ENCODE data around the gene TAB2. TPM values are rescaled to one million over a fixed set of nuclear protein-coding genes. Genes with fewer than 3 reads are reported as not detected.
A peak's percentile ranks its signal among the peaks of the same experiment; 100 is the strongest.

TAB2 gene
- total and polyA plus RNA-seq, 2 of the 8 experiments (the other 6 are each of a cell fraction or from before 2014, with no cell fraction given), result 40.4 to 63.0 TPM

DNA sequence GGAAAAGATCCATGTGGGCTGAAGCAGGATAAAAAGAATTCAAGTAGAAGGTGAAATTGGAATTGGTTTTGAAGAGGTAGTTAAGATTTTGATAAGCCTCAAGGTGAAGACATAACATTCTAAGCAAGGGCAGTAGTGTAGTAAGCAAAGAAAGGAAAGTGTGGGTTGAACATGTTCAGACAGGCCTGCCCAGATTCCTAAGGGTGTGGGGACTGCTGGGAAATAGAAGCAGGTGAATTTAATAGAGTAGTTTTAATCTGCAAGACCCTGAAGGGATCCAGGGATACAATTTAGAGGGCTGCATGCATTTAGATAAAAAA, 19.1 kb downstream of the TAB2 start:
- H2BK5ac ChIP-seq (ENCODE audit: low read depth, low read length), result no peak overlapping the region
- H3K9me3 ChIP-seq (ENCODE audit: insufficient read depth in 2 of 2, low read depth in 1 of 2, low read length in 1 of 2), result no peaks in the 10 kb centered on the region
- no peaks in the 10 kb centered on the region for H3K23me2 ChIP-seq (ENCODE audit: low read depth, low read length)
- no peak overlapping the region for H4K8ac ChIP-seq (ENCODE audit: extremely low read depth, insufficient read depth, low read length)
- H3K79me2 ChIP-seq (ENCODE audit: control insufficient read depth in 1 of 2, insufficient read depth in 2 of 2, low read length in 2 of 2), result peaks cover 22 to 99% of the 10 kb centered on the region in 2 experiments
- no peaks in the 10 kb centered on the region for H3K36me3 ChIP-seq (ENCODE audit: control insufficient read depth in 2 of 4, insufficient read depth in 4 of 4, low read length in 3 of 4)
- no peak overlapping the region for H2AK5ac ChIP-seq (ENCODE audit: low read depth, low read length)
- H4K20me1 ChIP-seq (replicated peaks in 1 of 2; ENCODE audit: control insufficient read depth in 1 of 2, insufficient read depth in 2 of 2, low read length in 2 of 2), result peaks cover 2 to 5% of the 10 kb centered on the region in 2 experiments
- FAIRE-seq (no peak), DNase-seq (ENCODE audit: low read depth in 1 of 2, low spot score in 2 of 2) (no peak)
- H2BK15ac ChIP-seq (ENCODE audit: low read length), result no peak overlapping the region
- peak overlapping the region; percentile 54; the same call in 1 of the 2 replicates for H3K27ac ChIP-seq (ENCODE audit: low read depth, low read length)
- H4K91ac ChIP-seq (replicated peaks; ENCODE audit: insufficient read length, low read length), result no peak overlapping the region
- H3K56ac ChIP-seq (replicated peaks; ENCODE audit: insufficient read length, low read depth, low read length), result no peak overlapping the region
- H2BK120ac ChIP-seq (replicated peaks; ENCODE audit: low read depth, low read length), result no peak overlapping the region
- no peak overlapping the region for H3K14ac ChIP-seq (ENCODE audit: insufficient read length)
- no peak overlapping the region for H4K5ac ChIP-seq (ENCODE audit: insufficient read length, low read depth, low read length)
- ChIA-PET CTCF (ENCODE audit: partially characterized antibody) (interaction anchor here (1.3 kb wide), 1 partner anchor 23 kb away, joined by 3 read pairs; no protein-coding TSS in a partner anchor), POLR2A (ENCODE audit: partially characterized antibody) (interaction anchor here (0.8 to 1.4 kb wide), 2 partner anchors 12 to 24 kb away, joined by 3 read pairs; no protein-coding TSS in a partner anchor)
- H3K9ac ChIP-seq (replicated peaks in 1 of 4; ENCODE audit: extremely low read depth in 1 of 4, low read depth in 3 of 4, low read length in 3 of 4), result no peak overlapping the region
- H3K79me1 ChIP-seq (ENCODE audit: low read depth, low read length), result no peaks in the 10 kb centered on the region; the same call in none of the 2 replicates
- no peak overlapping the region for H2BK12ac ChIP-seq (ENCODE audit: low read depth, low read length)
- H3K4me1 ChIP-seq (replicated peaks in 1 of 4; ENCODE audit: control insufficient read depth in 3 of 4, insufficient read depth in 4 of 4, low read length in 3 of 4), result peaks cover 0 to 13% (median 7%) of the 10 kb centered on the region in 4 experiments; a peak in 4 of 7 replicates
- H3K23ac ChIP-seq (ENCODE audit: insufficient read length), result no peak overlapping the region
- no peak overlapping the region for H3K4me2 ChIP-seq (ENCODE audit: insufficient read depth in 1 of 2, low read depth in 2 of 2, low read length in 2 of 2)
- H3K27me3 ChIP-seq (replicated peaks in 1 of 4; ENCODE audit: control insufficient read depth in 3 of 4, extremely low read depth in 1 of 4, insufficient read depth in 3 of 4, low read length in 3 of 4), result no peaks in the 10 kb centered on the region
- no peak overlapping the region for H2AFZ ChIP-seq (ENCODE audit: low read length)
- H3K4me3 ChIP-seq (ENCODE audit: extremely low read depth in 1 of 4, insufficient read depth in 2 of 4, low read depth in 3 of 4, low read length in 4 of 4), result no peak overlapping the region
- no peak overlapping the region for H3K18ac ChIP-seq (ENCODE audit: extremely low read depth, low read length)
- H2BK20ac ChIP-seq (ENCODE audit: low read length), result no peak overlapping the region
- no peak overlapping the region for H3K4ac ChIP-seq (replicated peaks; ENCODE audit: insufficient read length, low read depth, low read length)
- TF ChIP-seq NRF1 (IDR thresholded peaks at IDR 0.05; ENCODE audit: low read depth, low read length) (no peak), NANOG (IDR thresholded peaks at IDR 0.05; ENCODE audit: insufficient read depth, low read depth, low read length, poor library complexity, severe bottlenecking) (no peak), POU5F1 (IDR thresholded peaks at IDR 0.05; ENCODE audit: low read depth, low read length) (no peak), ATF3 (IDR thresholded peaks at IDR 0.05; ENCODE audit: insufficient read depth, low read depth, low read length) (no peak), CTBP2 (IDR thresholded peaks at IDR 0.05; ENCODE audit: borderline replicate concordance, insufficient read depth, insufficient read length, low read length) (no peak), HDAC6 (IDR thresholded peaks at IDR 0.05; ENCODE audit: low read depth, low read length) (no peak), CHD2 (IDR thresholded peaks at IDR 0.05; ENCODE audit: low read length) (no peak), YY1 (IDR thresholded peaks at IDR 0.05; ENCODE audit: low read depth, low read length) (no peak), FOSL1 (IDR thresholded peaks at IDR 0.05; ENCODE audit: insufficient read depth, low read depth, low read length) (no peak), RXRA (IDR thresholded peaks at IDR 0.05; ENCODE audit: insufficient read depth, low read depth, low read length) (no peak), SP2 (IDR thresholded peaks at IDR 0.05; ENCODE audit: low read length) (no peak)
- TF ChIP-seq, protein P1, sequence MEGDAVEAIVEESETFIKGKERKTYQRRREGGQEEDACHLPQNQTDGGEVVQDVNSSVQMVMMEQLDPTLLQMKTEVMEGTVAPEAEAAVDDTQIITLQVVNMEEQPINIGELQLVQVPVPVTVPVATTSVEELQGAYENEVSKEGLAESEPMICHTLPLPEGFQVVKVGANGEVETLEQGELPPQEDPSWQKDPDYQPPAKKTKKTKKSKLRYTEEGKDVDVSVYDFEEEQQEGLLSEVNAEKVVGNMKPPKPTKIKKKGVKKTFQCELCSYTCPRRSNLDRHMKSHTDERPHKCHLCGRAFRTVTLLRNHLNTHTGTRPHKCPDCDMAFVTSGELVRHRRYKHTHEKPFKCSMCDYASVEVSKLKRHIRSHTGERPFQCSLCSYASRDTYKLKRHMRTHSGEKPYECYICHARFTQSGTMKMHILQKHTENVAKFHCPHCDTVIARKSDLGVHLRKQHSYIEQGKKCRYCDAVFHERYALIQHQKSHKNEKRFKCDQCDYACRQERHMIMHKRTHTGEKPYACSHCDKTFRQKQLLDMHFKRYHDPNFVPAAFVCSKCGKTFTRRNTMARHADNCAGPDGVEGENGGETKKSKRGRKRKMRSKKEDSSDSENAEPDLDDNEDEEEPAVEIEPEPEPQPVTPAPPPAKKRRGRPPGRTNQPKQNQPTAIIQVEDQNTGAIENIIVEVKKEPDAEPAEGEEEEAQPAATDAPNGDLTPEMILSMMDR (IDR thresholded peaks at IDR 0.05; ENCODE audit: control extremely low read depth in 1 of 3, insufficient read depth in 1 of 3, low read depth in 1 of 3, low read length in 3 of 3), result no peak
